Pulmonary artery endothelial cell (primary cell): Measurements from ENCODE around the gene ECSIT. TPM values are rescaled to one million over a fixed set of nuclear protein-coding genes. Genes with fewer than 3 reads are reported as not detected.
A peak's percentile ranks its signal among the peaks of the same experiment; 100 is the strongest.

ENCODE experiments used
- DNase-seq: peaks from one replicate; pipeline ENCODE4 v3.0.0-alpha.2; 2011; ENCODE audit warnings: low read depth, low spot score
- total RNA-seq: library from RNA; depleted of rRNA; stranded (reverse); fragments of >200 nt; gene quantifications from 2 replicates; pipeline ENCODE4 v1.2.3, GENCODE V29; 2014

Gene ECSIT
- total RNA-seq, 1 donor from 2014 or later, result 34.9 TPM

DNA sequence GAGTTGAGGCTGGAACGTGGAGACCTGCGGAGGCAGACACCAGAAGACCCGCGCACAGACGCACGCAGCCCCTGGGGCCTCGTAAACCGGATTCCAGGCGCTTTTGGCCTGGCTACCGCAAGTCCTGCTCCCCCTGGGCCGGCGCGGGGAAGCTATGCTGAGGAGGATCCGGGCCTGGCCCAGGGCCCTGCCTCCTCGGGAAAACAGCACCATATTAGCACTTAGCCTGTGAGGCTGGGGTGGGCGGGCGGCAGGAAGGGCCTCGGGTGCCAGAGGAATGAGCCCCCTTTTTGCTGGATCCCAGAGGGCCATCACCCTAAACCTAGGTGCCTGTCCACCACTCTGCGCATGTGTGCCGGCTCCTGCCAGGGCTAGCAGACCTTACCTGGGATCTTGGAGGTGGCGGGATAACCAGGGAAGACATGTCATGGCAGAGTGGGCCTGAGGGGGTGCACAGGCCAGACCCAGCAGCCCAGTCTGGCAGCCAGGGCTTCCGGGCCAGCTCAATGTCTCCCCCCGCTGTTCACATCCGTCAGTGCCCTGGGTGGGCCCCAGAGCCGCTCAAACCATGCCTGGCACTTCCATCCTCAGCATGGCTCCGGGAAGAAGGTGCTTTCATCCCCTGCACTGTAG, 22.8 kb upstream of the ECSIT start:
- no peak for DNase-seq

DNA sequence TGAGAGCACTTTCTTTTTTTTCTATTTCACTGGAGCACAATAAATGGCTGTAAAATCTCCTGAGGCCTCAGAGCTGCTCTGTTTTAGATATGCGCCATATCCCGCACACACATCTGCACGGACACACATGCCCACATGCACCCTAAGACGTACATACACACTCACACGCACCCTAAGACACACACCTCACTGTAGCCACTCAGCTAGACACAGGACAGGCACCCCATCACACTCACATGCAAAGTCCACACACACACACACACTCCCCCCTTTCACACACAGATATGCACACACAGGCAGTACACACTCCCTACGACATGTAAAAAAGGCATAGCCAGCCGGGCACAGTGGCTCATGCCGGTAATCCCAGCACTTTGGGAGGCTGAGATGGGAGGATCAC, 21.3 kb upstream of the ECSIT start:
- no peak for DNase-seq

DNA sequence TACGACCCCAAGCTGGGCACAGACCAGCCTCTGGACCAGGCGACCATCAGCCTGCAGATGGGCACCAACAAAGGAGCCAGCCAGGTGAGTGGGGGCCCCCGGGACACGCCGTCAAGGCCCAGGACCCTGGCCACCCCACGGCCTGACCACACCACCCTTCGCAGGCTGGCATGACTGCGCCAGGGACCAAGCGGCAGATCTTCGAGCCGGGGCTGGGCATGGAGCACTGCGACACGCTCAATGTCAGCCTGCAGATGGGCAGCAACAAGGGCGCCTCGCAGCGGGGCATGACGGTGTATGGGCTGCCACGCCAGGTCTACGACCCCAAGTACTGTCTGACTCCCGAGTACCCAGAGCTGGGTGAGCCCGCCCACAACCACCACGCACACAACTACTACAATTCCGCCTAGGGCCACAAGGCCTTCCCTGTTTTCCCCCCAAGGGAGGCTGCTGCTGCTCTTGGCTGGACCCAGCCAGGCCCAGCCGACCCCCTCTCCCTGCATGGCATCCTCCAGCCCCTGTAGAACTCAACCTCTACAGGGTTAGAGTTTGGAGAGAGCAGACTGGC, 20.5 kb upstream of the ECSIT start:
- no peak for DNase-seq

DNA sequence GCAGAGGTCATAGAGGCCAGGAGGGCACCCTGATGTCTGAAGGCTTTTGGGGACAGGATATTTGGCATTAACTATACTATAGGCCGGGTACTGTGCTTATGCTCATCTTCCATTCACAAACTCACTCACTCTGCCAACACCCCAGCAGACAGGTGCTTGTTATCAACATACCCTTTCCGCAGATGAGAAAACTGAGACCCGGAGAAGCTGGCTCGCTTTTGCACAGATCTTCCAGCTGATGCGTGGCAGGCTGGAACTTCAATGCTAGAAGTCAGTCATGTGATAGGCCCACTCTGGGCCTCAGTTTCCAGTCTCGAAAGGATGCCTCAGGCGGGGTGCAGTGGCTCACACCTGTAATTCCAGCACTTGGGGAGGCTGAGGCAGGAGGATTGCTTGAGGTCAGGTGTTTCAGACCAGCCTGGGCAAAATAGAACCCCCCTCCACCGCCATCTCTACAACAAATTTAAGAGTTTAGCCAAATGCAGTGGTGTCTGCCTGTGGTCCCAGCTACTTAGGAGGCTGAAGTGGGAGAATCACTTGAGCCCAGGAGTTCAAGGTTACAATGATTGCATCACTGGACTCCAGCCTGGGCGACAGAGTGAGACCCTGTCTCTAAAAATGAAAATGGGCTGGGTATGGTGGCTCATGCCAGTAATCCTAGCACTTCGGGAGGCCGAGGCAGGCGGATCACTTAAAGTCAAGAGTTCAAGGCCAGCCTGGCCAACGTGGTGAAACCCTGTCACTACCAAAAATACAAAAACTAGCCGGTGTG, 19.2 kb upstream of the ECSIT start:
- no peak for DNase-seq

DNA sequence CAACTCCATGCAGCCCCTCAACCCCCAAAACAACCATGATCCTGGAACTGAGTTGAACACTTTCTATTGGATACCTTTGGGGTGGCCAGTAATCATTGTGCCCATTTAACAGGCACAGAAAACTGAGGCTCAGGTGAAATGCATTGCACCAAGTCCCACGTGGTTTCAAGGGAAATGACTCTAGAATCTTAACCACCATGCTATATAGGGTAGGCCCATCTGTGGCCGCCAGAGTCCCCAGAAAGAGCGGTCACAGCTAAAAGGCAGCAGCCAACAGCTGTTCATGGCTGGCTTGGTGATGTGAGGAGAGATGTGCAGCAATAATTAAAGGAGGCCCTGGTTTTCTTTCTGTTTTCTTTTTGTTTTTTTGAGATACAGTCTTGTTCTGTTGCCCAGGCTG, 12.3 kb upstream of the ECSIT start:
- DNase-seq, result no peak

DNA sequence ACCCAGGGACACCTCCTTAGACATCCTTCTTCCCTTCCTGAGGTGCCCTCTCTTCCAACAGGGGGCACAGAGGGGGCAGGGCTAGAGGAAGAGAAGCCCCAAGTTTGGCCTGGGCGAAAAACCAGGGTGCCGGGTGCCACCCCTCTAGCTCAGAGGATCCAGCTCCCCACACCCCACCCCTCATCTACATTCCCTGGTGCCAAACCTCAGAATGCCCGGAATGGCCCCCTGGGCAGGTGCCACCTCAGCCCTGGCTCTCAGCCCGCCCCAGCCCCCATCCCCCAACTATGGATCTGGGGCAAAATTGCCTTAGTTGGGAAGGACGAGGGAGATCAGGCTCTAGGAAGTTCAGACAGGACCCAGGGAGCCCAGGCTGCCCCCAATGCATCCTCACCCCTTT, 11.7 kb upstream of the ECSIT start:
- DNase-seq, result no peak

DNA sequence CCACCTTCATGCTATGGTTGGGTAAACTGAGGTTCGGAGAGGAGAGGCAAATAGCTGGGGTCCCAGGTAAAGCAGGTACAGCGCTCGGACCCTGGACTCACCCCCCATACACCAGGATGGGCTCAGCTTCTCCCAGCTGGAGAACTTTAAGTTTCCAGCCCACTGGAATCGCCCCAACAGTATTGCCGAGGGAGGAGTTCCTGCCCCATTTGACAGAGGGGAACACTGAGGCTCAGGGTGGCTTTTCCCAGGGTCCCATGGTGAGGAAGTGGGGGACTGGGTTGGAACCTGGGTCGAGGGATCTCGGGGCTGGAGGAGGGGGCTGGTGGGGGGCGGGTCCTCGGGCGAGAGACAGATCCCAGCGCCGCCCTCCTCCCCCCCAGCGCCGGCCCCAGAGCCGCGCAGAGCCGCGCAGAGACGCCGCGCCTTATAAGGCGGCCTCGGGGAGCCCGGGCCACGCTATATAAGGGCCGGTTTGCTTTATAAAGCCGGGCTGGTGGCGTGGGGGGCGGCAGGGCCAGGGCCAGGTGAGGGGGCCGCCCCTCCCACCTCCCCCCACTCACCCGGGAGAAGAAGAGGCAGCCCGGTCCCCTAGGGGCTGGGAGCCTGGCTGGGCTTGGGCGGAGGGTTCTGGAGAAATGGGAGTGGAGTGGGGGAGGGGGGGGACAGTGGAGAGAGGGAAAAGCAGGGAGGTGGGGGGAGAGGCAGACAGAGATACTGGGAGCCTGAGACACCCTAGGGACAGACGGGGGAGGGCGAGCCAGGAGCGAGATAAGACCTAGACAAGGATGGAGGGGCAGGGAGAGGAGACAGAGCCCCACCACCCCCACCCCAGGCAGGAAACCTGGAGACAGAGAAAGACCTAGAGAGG, 10.8 kb upstream of the ECSIT start:
- DNase-seq, result no peak

DNA sequence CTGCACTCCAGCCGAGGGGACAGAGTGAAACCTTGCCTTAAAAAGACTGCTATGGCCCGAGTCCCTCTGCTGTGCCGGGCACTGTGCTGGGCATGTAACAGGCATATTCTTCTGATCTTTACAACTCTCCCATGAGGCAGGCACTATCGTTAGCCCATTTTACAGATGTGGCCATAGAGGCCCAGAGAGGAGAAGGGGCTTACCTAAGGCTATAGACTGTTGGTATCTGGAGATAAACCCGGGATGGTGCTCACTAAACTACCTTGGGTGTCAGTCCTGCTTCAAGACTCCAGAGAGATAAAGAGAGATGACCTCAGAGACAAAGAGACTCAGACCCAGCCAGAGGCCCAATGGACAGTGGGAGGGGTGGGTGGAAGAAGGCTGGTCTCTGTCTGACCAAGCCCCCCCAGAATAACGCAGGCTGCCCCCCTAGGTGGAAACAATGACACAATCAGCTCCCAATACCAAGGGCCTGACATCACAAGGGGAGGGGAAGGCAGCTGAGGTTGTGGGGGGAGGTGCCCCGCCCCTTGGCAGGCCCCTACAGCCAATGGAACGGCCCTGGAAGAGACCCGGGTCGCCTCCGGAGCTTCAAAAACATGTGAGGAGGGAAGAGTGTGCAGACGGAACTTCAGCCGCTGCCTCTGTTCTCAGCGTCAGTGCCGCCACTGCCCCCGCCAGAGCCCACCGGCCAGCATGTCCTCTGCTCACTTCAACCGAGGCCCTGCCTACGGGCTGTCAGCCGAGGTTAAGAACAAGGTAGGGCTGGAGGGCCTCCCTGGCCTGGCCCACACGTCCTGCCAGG, 9.5 kb upstream of the ECSIT start, which contains the start of gene CNN1:
Gene CNN1, plus strand, starts transcription at position 620 of the 805 bp plus-strand sequence. Its CDS starts 77 bp downstream, at position 697.
- no peak for DNase-seq

DNA sequence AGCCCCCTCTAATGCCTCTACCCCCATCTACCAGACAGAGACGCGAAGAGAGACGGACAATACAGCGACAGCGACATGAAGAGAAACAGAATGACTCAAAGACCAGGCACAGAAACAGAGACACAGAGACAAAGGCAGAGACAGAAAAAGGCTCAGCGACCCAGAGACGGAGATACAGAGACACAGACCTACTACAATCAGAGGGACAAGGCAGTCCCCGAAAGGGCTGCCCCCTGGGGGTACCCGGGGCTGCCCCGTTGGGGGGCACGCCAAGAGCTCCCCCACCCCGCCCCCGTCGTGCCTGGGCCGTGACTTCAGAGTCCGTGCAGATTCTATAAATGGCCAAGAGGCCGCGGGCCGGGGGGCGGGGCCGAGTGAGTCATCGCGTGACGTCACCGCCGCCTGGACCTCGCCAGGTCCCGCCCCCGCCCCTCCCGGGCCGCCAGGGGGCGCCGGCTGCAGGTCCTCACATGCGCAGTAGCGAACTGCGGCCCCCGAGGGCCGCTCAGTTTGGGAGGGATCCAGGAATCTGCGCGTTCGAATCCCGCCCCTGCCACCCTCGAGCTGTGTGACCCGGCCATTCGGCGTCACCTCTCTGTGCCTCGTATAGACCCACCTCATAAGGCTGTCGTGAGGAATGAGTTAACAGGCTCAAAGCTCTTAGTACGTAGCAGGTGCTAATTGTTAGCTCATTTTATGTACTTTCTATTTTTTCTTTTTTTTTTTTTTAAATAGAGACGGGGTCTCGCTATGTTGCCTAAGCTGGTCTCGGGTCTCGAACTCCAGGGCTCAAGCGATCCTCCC, 7.1 kb upstream of the ECSIT start:
- no peak for DNase-seq

DNA sequence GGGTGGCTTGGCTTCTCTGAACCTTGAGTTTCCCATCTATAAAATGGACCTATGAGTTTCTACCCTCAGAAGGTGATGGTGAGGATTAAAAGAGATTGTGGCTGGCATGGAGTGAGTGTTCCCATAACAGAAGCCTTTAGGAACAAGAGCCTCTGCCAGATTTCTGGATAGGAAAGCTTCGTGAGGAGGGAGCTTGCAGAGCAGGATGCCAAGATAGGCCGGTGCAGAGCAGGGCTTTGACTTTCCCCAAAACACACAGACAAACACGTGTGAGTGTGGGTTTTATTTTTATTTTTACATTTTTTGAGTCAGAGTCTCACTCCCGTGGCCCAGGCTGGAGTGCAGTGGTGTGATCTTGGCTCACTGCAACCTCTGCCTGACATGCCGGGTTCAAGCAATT, 6.0 kb upstream of the ECSIT start:
- DNase-seq, result no peak

DNA sequence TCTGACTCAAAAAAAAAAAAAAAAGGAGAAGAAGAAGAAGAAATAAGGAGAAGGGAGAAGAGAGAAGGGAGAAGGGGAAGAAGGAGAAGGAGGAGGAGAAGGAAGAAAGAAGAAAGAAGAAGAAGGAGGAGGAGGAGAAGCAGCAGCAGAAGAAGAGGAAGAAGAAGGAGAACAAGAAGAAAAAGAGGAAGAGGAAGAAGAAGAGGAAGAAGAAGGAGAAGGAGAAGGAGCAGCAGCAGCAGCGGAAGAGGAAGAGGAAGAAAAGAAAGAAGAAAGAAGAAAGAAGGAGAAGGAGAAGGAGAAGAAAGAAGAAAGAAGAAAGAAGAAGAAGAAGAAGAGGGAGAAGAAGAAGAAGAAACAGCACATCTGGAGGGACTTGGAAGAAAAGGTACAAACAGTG, 5.6 kb upstream of the ECSIT start:
- DNase-seq, result no peak

DNA sequence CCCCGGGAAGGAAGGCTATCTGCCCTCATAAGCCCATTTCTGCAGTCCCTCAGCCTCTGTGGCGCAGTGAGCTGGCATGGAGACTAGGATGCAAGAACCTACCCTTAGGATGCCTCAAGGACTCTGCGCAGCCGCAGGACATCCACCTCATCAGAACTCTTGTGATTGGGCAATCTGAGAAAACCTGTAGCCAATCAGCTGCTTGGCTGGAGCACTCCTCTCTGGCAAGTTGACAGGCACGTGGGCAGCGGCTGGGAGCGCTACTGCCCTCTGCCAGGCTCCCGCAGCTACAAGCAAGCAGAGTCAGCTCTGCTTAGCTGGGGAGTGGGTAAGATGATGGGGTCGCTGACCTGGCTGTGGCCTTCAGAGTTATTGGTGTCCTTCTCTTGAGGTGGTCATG, 1.5 kb upstream of the ECSIT start:
- peak; percentile 50 for DNase-seq

DNA sequence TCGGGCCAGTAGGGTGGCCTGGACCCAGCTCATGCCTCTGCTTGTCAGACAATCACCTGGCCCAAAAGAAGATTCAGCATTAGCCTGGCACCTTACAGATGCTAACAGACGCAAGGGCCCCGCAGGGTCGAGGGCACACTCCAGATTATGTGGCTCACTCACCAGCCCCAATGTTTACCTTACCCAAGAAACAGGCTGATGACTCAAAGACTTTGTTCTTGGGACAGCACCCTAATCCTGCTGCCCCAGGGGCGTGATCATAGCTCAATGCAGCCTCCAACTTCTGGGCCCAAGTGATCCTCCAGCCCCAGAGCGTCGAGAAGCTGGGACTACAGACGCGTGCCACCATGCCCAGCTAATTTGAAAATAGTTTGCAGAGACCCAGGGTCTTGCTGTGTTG, 9.8 kb downstream of the ECSIT start:
- DNase-seq, result no peak

DNA sequence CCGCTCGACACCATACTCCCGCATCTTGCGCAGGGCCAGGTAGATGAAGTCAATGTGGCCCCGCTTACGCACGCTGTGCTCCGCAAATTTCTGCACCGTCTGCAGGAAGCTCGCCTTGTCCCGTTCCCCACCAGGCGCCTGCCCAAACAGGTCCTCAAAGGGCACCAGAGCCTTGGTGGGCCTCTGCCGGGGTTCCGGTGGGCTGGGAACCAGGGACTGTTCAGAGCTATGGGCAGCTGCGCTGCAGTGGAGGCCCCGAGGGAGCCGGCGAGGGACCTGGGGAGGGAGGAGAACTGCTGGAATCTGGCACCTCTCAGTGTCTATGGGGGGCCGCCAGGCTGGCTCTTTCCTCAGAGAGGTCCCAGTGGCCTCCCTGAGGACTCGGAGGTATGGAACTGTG, 15.0 kb downstream of the ECSIT start:
- DNase-seq, result no peak

DNA sequence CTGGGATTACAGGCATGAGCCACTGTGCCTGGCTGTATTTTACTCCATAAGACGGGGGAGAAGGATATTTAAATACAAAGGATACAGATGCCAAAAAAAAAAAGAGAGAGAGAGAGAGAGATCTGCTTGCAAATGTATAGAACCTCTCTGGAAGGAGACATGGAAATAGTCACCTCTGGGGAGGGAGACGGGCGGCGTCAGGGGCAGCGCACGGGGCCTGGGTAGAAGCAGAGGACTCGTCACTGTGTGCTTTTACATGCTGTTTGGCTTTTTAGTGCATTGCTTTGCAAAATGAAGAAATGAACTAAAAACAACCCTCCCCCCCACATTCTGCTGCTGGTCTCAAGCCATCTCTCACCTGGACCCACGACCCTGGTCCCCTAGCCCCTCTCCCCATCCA, 18.5 kb downstream of the ECSIT start:
- no peak for DNase-seq

DNA sequence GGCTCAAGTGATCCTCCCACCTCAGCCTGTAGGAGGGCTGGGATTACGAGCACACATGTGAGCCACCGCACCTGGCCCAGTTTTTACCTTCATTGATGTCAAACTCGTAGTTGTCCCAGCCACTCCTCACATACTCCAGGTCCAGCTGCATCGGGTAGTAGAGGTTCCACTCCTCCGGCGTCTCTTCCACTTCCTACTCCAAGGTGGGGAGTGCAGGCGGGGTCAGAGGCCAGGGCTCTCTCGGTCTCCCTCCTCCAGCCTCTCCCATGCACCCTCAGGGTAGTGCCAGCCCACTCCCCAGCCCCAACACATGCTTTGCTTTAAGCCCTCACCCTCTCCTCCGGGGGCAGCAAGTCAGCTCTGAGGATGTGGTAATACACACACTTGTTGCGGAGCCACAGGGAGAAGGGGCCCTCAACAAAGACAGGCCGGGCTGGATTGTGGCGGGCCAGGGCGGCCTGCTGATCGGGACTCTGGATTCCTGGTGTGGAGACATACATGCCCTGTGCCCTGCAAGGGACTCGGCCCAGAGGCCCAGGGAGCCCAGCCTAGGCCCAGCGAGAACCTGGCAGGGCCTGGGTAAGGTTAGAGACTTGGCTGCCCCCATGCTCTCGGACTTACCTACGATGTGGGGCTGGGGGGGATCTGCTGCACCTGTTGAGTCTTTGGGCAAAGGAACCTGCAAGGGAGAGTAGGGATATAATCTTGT, 21.4 kb downstream of the ECSIT start:
- no peak for DNase-seq

DNA sequence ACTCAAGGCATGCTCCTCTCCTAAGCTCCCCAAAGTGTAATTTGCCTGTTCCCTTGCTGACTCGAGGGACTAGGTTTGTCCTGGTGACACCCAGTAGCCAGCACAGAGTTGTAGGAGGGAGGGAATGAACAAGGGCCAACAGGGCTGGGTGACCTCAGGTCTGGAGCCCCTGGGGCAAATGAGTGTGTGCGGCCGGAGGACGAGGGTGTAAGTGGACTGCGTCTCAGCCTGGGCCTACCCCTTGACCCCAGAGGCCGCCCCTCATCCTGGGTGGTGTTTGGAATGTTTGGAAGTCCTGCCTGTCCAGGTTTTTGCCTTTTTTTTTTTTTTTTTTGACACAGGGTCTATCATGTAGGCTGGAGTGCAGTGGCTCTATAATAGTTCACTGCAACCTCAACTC, 22.0 kb downstream of the ECSIT start:
- no peak for DNase-seq

DNA sequence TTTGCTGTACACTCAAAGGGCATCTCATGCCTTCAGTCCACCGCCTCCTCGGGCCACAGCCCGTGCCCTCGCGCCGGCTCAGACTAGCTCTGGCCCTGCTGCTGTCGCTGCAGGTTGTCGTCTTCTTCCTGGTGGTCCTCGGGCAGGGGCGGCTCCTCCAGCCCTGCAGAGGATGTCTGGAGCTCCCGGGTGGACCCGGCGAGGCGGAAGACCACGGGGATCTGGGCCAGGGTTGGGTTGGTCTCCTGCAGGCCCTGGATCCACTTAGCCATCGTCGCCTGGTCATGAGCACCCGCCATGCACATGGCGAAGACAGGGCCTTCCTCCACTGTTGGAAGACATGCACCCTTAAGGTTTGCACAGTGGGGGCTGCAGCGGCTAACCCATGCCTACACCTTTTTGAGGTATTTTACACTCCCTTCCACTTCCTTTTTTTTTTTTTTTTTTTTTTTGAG, 22.8 kb downstream of the ECSIT start:
- DNase-seq, result no peak

DNA sequence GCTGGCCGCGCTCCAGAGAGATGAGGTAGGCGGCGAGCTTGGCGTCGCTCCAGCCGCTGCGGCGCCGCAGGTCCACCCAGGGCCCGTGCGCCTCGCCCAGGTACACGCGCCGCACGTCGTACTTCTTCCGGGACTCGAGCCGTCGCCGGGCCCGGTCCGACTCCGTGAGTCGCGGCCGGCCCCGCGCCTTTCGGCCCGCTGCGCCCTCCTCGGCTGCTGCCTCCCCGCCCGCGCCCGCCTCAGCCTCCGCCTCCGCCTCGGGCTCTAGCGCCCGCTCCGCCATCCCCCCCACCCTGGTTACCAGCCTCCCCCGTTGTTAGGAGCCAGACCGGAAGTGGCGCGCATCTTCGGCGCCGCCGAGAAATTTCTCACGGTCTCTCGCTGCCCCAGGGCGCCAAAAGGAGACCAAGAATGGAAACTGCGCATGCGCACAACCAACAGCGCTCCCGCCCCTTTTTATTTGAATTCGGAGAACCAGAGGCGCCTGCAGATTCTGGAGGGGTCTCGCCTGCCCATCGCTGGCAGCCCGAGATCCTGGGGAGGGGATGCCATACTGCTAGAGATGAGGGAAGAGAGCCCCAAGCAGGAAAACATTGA, 23.3 kb downstream of the ECSIT start, which contains the start of gene ZNF653:
Gene ZNF653, minus strand, starts transcription at position 336 of the 597 bp plus-strand sequence. Its CDS starts 53 bp downstream, at position 283.
- peak; percentile 76 for DNase-seq
